CD8-positive, alpha-beta memory T cell (primary cell): ENCODE results near the gene SLC22A23. TPM values are rescaled to one million over a fixed set of nuclear protein-coding genes. Genes with fewer than 3 reads are reported as not detected.

Experiments used
- CTCF ChIA-PET: fragments of 350-600 bp; sonication (Branson Sonifier 250); formaldehyde crosslinking; loops from one replicate; lab custom pipeline; 2021; ENCODE audit warnings: antibody characterized with exemption; lab: Charles Lee
- POLR2A ChIA-PET: fragments of 350-600 bp; sonication (Branson Sonifier 250); formaldehyde crosslinking; loops from one replicate; lab custom pipeline; 2021; ENCODE audit warnings: antibody characterized with exemption; lab: Charles Lee
- DNase-seq, 5 donors: peaks; one replicate each; pipeline versions ENCODE4 v3.0.0 to v3.0.0-alpha.2; 2020 to 2022; ENCODE audit warnings: mixed read lengths in 1 of 5
- H3K27ac ChIP-seq: one replicate; pipeline ENCODE4 v1.7.0; 2013; ENCODE audit warnings: low read depth, mild to moderate bottlenecking, low read length, moderate library complexity
- H3K27me3 ChIP-seq: 2 replicates; pipeline ENCODE4 v1.7.0; 2013; ENCODE audit warnings: low read length, mild to moderate bottlenecking; ENCODE audit not compliant: insufficient read depth, poor library complexity, severe bottlenecking
- H3K36me3 ChIP-seq: 2 replicates; pipeline ENCODE4 v1.7.0; 2013; ENCODE audit warnings: mild to moderate bottlenecking, low read length, moderate library complexity; ENCODE audit not compliant: insufficient read depth
- H3K4me1 ChIP-seq: 2 replicates; pipeline ENCODE4 v1.7.0; 2013; ENCODE audit warnings: mild to moderate bottlenecking, low read length, moderate library complexity; ENCODE audit not compliant: insufficient read depth
- H3K4me3 ChIP-seq: 2 replicates; pipeline ENCODE4 v1.7.0; 2013; ENCODE audit warnings: mild to moderate bottlenecking, low read length
- H3K9me3 ChIP-seq: 2 replicates; pipeline ENCODE4 v1.7.0; 2013; ENCODE audit warnings: mild to moderate bottlenecking, low read length
- H3K27ac Mint-ChIP-seq, 8 donors: one replicate each; pipeline ENCODE4 v1.8.0; 2020 to 2021; ENCODE audit warnings: mixed read lengths in 8 of 8, mild to moderate bottlenecking in 6 of 8, inconsistent platforms in 3 of 8, moderate library complexity in 3 of 8
- H3K27me3 Mint-ChIP-seq, 2 donors: one replicate each; pipeline ENCODE4 v1.8.0; 2020 to 2021; ENCODE audit warnings: mixed read lengths in 2 of 2, mild to moderate bottlenecking in 1 of 2, moderate library complexity in 1 of 2
- H3K36me3 Mint-ChIP-seq, 3 donors: one replicate each; pipeline ENCODE4 v1.8.0; 2020 to 2021; ENCODE audit warnings: mixed read lengths in 3 of 3, inconsistent platforms in 1 of 3, mild to moderate bottlenecking in 1 of 3
- H3K4me1 Mint-ChIP-seq, 3 donors: one replicate each; pipeline ENCODE4 v1.8.0; 2020 to 2021; ENCODE audit warnings: mixed read lengths in 3 of 3, inconsistent platforms in 1 of 3, mild to moderate bottlenecking in 1 of 3
- H3K4me3 Mint-ChIP-seq, 7 donors: one replicate each; pipeline ENCODE4 v1.8.0; 2020 to 2021; ENCODE audit warnings: mixed read lengths in 7 of 7, mild to moderate bottlenecking in 6 of 7, moderate library complexity in 4 of 7, inconsistent platforms in 2 of 7
- H3K9me3 Mint-ChIP-seq, 5 donors: one replicate each; pipeline ENCODE4 v1.8.0; 2020 to 2022; ENCODE audit warnings: mixed read lengths in 5 of 5, mild to moderate bottlenecking in 3 of 5, moderate library complexity in 2 of 5, inconsistent platforms in 1 of 5
- polyA plus RNA-seq: library from polyadenylated mRNA; unstranded; fragments of 300-500 nt; fragmentation: Illumina TruSeq; gene quantifications from one replicate; pipeline ENCODE4 v1.2.3, GENCODE V29; 2021
- total RNA-seq, 2 experiments: library from RNA; stranded (reverse); gene quantifications; one replicate each; pipeline ENCODE4 v1.2.3, GENCODE V29; 2021

The SLC22A23 gene
- total and polyA plus RNA-seq, 3 experiments from 2014 or later, result 0.39 to 0.78 (median 0.47) TPM

- Mint-ChIP-seq H3K27ac (no peak overlapping the region), H3K36me3 (no peaks in the 10 kb centered on the region), H3K9me3 (peaks cover 0 to 7% (median 4%) of the 10 kb centered on the region in 5 donors), H3K27me3 (peaks cover 22 to 63% of the 10 kb centered on the region in 2 donors), H3K4me1 (no peaks in the 10 kb centered on the region), H3K4me3 (no peak overlapping the region)
- Histone ChIP-seq H3K27ac (no peak overlapping the region), H3K27me3 (no peaks in the 10 kb centered on the region), H3K9me3 (no peaks in the 10 kb centered on the region), H3K4me1 (no peaks in the 10 kb centered on the region), H3K36me3 (no peaks in the 10 kb centered on the region), H3K4me3 (no peak overlapping the region)
- ChIA-PET CTCF (no interaction called here), POLR2A (no interaction called here)
- DNase-seq, result no peak
Measured at GRCh38 chr6:3306848-3307247, 150.0 kb downstream of the SLC22A23 start.

- H3K27me3 Mint-ChIP-seq, result peaks cover 22 to 72% of the 10 kb centered on the region in 2 donors
- no peak overlapping the region for H3K27ac Mint-ChIP-seq
- Histone ChIP-seq H3K4me3 (no peak overlapping the region), H3K9me3 (no peaks in the 10 kb centered on the region), H3K4me1 (no peaks in the 10 kb centered on the region), H3K27ac (no peak overlapping the region), H3K27me3 (no peaks in the 10 kb centered on the region), H3K36me3 (no peaks in the 10 kb centered on the region)
- ChIA-PET POLR2A (no interaction called here), CTCF (no interaction called here)
- no peak for DNase-seq
- H3K9me3 Mint-ChIP-seq, result peaks cover 0 to 7% (median 4%) of the 10 kb centered on the region in 5 donors
- no peaks in the 10 kb centered on the region for H3K4me1 Mint-ChIP-seq
- H3K36me3 Mint-ChIP-seq, result no peaks in the 10 kb centered on the region
- H3K4me3 Mint-ChIP-seq, result no peak overlapping the region
Measured at GRCh38 chr6:3305831-3306230, 151.0 kb downstream of the SLC22A23 start.

GRCh38 chr6:3305216-3305565 lies 151.7 kb downstream of the SLC22A23 start:
- Histone ChIP-seq H3K36me3 (no peaks in the 10 kb centered on the region), H3K27me3 (no peaks in the 10 kb centered on the region), H3K4me3 (no peak overlapping the region), H3K27ac (no peak overlapping the region), H3K9me3 (no peaks in the 10 kb centered on the region), H3K4me1 (no peaks in the 10 kb centered on the region)
- Mint-ChIP-seq H3K27me3 (peaks cover 22 to 78% of the 10 kb centered on the region in 2 donors), H3K36me3 (no peaks in the 10 kb centered on the region), H3K4me1 (no peaks in the 10 kb centered on the region), H3K4me3 (no peak overlapping the region), H3K9me3 (peaks cover 0 to 7% (median 4%) of the 10 kb centered on the region in 5 donors), H3K27ac (no peak overlapping the region)
- CTCF ChIA-PET, result no interaction called here
- DNase-seq, result no peak
- POLR2A ChIA-PET, result no interaction called here

GRCh38 chr6:3304500-3305215 lies 152.2 kb downstream of the SLC22A23 start:
- Histone ChIP-seq H3K27ac (no peak overlapping the region), H3K4me3 (no peak overlapping the region), H3K9me3 (no peaks in the 10 kb centered on the region), H3K4me1 (no peaks in the 10 kb centered on the region), H3K36me3 (no peaks in the 10 kb centered on the region), H3K27me3 (no peaks in the 10 kb centered on the region)
- DNase-seq, result no peak
- CTCF ChIA-PET, result no interaction called here
- Mint-ChIP-seq H3K4me1 (no peaks in the 10 kb centered on the region), H3K9me3 (peaks cover 0 to 7% (median 4%) of the 10 kb centered on the region in 5 donors), H3K27ac (no peak overlapping the region), H3K4me3 (no peak overlapping the region), H3K27me3 (peaks cover 22 to 79% of the 10 kb centered on the region in 2 donors), H3K36me3 (no peaks in the 10 kb centered on the region)
- POLR2A ChIA-PET, result no interaction called here

- H3K4me1 ChIP-seq, result no peaks in the 10 kb centered on the region
- H3K27ac ChIP-seq, result no peak overlapping the region
- POLR2A ChIA-PET, result no interaction called here
- no peaks in the 10 kb centered on the region for H3K27me3 ChIP-seq
- H3K4me1 Mint-ChIP-seq, result no peaks in the 10 kb centered on the region
- no peaks in the 10 kb centered on the region for H3K9me3 ChIP-seq
- no peaks in the 10 kb centered on the region for H3K36me3 ChIP-seq
- DNase-seq, result no peak
- CTCF ChIA-PET, result no interaction called here
- no peak overlapping the region for H3K4me3 Mint-ChIP-seq
- H3K27ac Mint-ChIP-seq, result no peak overlapping the region
- H3K36me3 Mint-ChIP-seq, result no peaks in the 10 kb centered on the region
- no peak overlapping the region for H3K4me3 ChIP-seq
- peaks cover 0 to 7% (median 4%) of the 10 kb centered on the region in 5 donors for H3K9me3 Mint-ChIP-seq
- H3K27me3 Mint-ChIP-seq, result peaks cover 22 to 80% of the 10 kb centered on the region in 2 donors
Measured at GRCh38 chr6:3303795-3304411, 152.9 kb downstream of the SLC22A23 start.

- Histone ChIP-seq H3K4me1 (no peaks in the 10 kb centered on the region), H3K27me3 (no peaks in the 10 kb centered on the region), H3K9me3 (no peaks in the 10 kb centered on the region), H3K4me3 (no peak overlapping the region), H3K27ac (no peak overlapping the region), H3K36me3 (no peaks in the 10 kb centered on the region)
- Mint-ChIP-seq H3K9me3 (peaks cover 0 to 7% (median 4%) of the 10 kb centered on the region in 5 donors), H3K4me3 (no peak overlapping the region), H3K27me3 (peaks cover 24 to 83% of the 10 kb centered on the region in 2 donors), H3K36me3 (peaks cover 0 to 1% (median 0%) of the 10 kb centered on the region in 3 donors), H3K4me1 (no peaks in the 10 kb centered on the region), H3K27ac (no peak overlapping the region)
- ChIA-PET POLR2A (no interaction called here), CTCF (no interaction called here)
- no peak for DNase-seq
Measured at GRCh38 chr6:3301506-3301905, 155.3 kb downstream of the SLC22A23 start.

GRCh38 chr6:3299221-3299620 lies 157.6 kb downstream of the SLC22A23 start:
- H3K4me3 ChIP-seq, result no peak overlapping the region
- DNase-seq, result no peak
- Mint-ChIP-seq H3K4me3 (no peak overlapping the region), H3K27me3 (peaks cover 15 to 65% of the 10 kb centered on the region in 2 donors), H3K4me1 (no peaks in the 10 kb centered on the region), H3K27ac (no peak overlapping the region), H3K9me3 (peaks cover 0 to 4% (median 0%) of the 10 kb centered on the region in 5 donors), H3K36me3 (peaks cover 0 to 1% (median 0%) of the 10 kb centered on the region in 3 donors)
- no peaks in the 10 kb centered on the region for H3K4me1 ChIP-seq
- POLR2A ChIA-PET, result no interaction called here
- no peaks in the 10 kb centered on the region for H3K9me3 ChIP-seq
- CTCF ChIA-PET, result interaction anchor here (0.7 to 0.8 kb wide), 2 partner anchors 435 to 593 kb away, joined by 3 read pairs; no protein-coding TSS in a partner anchor
- no peaks in the 10 kb centered on the region for H3K27me3 ChIP-seq
- H3K36me3 ChIP-seq, result no peaks in the 10 kb centered on the region
- no peak overlapping the region for H3K27ac ChIP-seq

- Histone ChIP-seq H3K36me3 (no peaks in the 10 kb centered on the region), H3K4me3 (no peak overlapping the region), H3K9me3 (no peaks in the 10 kb centered on the region), H3K27me3 (no peaks in the 10 kb centered on the region), H3K27ac (no peak overlapping the region), H3K4me1 (no peaks in the 10 kb centered on the region)
- ChIA-PET CTCF (no interaction called here), POLR2A (no interaction called here)
- H3K27ac Mint-ChIP-seq, result no peak overlapping the region
- peak in 1 of 5 donors; percentile 10 for DNase-seq
- no peak overlapping the region for H3K4me3 Mint-ChIP-seq
- peaks cover 0 to 1% (median 0%) of the 10 kb centered on the region in 3 donors for H3K36me3 Mint-ChIP-seq
- peaks cover 7 to 51% of the 10 kb centered on the region in 2 donors for H3K27me3 Mint-ChIP-seq
- no peaks in the 10 kb centered on the region for H3K9me3 Mint-ChIP-seq
- H3K4me1 Mint-ChIP-seq, result no peaks in the 10 kb centered on the region
Measured at GRCh38 chr6:3297909-3298308, 158.9 kb downstream of the SLC22A23 start.
